Fibroblast of skin of left quadriceps (primary cell): ENCODE measurements around the gene ARMH2.

Experiments
- DNase-seq, 2 experiments: peaks; one replicate each; pipeline ENCODE4 v3.0.0-alpha.2; 2013; ENCODE audit warnings: low read depth in 2 of 2

The ARMH2 gene

GRCh38 chr6:24798740-24799540 lies at the start of gene ARMH2:
Gene ARMH2 (minus strand): TSS chr6:24798917. CDS start chr6:24798857, 60 bp downstream.
- no peak for DNase-seq

- DNase-seq: no peak
Observed at GRCh38 chr6:24848461-24848860, 49.7 kb upstream of the ARMH2 start.

GRCh38 chr6:24847402-24847801 lies 48.7 kb upstream of the ARMH2 start:
- no peak for DNase-seq

GRCh38 chr6:24845578-24845977 lies 46.9 kb upstream of the ARMH2 start:
- no peak for DNase-seq

GRCh38 chr6:24844903-24845302 lies 46.2 kb upstream of the ARMH2 start:
- DNase-seq: no peak

GRCh38 chr6:24844061-24844460 lies 45.3 kb upstream of the ARMH2 start:
- no peak for DNase-seq

- DNase-seq: no peak
Observed at GRCh38 chr6:24840187-24840586, 41.5 kb upstream of the ARMH2 start.

GRCh38 chr6:24838994-24839393 lies 40.3 kb upstream of the ARMH2 start:
- no peak for DNase-seq

GRCh38 chr6:24838081-24838480 lies 39.4 kb upstream of the ARMH2 start:
- DNase-seq: no peak

- DNase-seq: no peak
Observed at GRCh38 chr6:24836109-24836508, 37.4 kb upstream of the ARMH2 start.

- no peak for DNase-seq
Observed at GRCh38 chr6:24833711-24834386, 35.1 kb upstream of the ARMH2 start.

- no peak for DNase-seq
Observed at GRCh38 chr6:24832794-24833193, 34.1 kb upstream of the ARMH2 start.

- DNase-seq: no peak
Observed at GRCh38 chr6:24831771-24832716, 33.3 kb upstream of the ARMH2 start.

- no peak for DNase-seq
Observed at GRCh38 chr6:24829657-24830056, 30.9 kb upstream of the ARMH2 start.

- no peak for DNase-seq
Observed at GRCh38 chr6:24827970-24828369, 29.3 kb upstream of the ARMH2 start.

GRCh38 chr6:24827162-24827561 lies 28.4 kb upstream of the ARMH2 start:
- no peak for DNase-seq

GRCh38 chr6:24825130-24825630 lies 26.5 kb upstream of the ARMH2 start:
- no peak for DNase-seq

GRCh38 chr6:24824142-24824938 lies 25.6 kb upstream of the ARMH2 start:
- DNase-seq: peak; percentile 9 to 16

- no peak for DNase-seq
Observed at GRCh38 chr6:24823185-24823584, 24.5 kb upstream of the ARMH2 start.

- DNase-seq: no peak
Observed at GRCh38 chr6:24822696-24823095, 24.0 kb upstream of the ARMH2 start.

- no peak for DNase-seq
Observed at GRCh38 chr6:24821860-24822444, 23.2 kb upstream of the ARMH2 start.
